Uterus (tissue), 4 donors: Measurements from ENCODE around the gene SHROOM3. TPM values are rescaled to one million over a fixed set of nuclear protein-coding genes. Genes with fewer than 3 reads are reported as not detected.
A peak's percentile ranks its signal among the peaks of the same experiment; 100 is the strongest.
"Not testable (repeated sequence)": the region's sequence is repeated elsewhere in the genome, so short reads cannot be mapped to it uniquely, and the experiment has no call there.

Experiments used
- DNase-seq, 2 donors: peaks; one replicate each; pipeline ENCODE4 v3.0.0-alpha.2; 2019 to 2020
- H3K27ac ChIP-seq, 2 donors: fragments of 200-600 bp; sonication (generic); 1 replicate in 1 of 2; 2 replicates in 1 of 2; pipeline ENCODE4 v1.5.1; 2016 to 2018
- H3K27me3 ChIP-seq, 2 donors: fragments of 200-600 bp; sonication (generic); one replicate each; pipeline ENCODE4 v1.5.1; 2018 to 2019; ENCODE audit warnings: control low read depth in 1 of 2
- H3K36me3 ChIP-seq, 2 donors: fragments of 200-600 bp; sonication (generic); one replicate each; pipeline ENCODE4 v1.5.1; 2019; ENCODE audit warnings: control low read depth in 1 of 2
- H3K4me1 ChIP-seq, 2 donors: fragments of 200-600 bp; sonication (generic); one replicate each; pipeline ENCODE4 v1.5.1; 2018 to 2019; ENCODE audit warnings: control low read depth in 1 of 2
- H3K4me3 ChIP-seq, 2 donors: fragments of 200-600 bp; sonication (generic); 1 replicate in 1 of 2; 2 replicates in 1 of 2; pipeline ENCODE4 v1.5.1; 2018 to 2019; ENCODE audit warnings: mild to moderate bottlenecking in 1 of 2
- H3K9me3 ChIP-seq, 2 donors: fragments of 200-600 bp; sonication (generic); one replicate each; pipeline ENCODE4 v1.5.1; 2019; ENCODE audit warnings: control low read depth in 1 of 2
- POLR2A ChIP-seq, 2 donors: fragments of 450-650 bp; IDR thresholded peaks; one replicate each; pipeline ENCODE4 v1.6.1; 2016; ENCODE audit warnings: antibody characterized with exemption in 2 of 2, mild to moderate bottlenecking in 1 of 2, moderate library complexity in 1 of 2
- intact Hi-C: fragments of 100-400 bp; cut with DNase I; formaldehyde crosslinking; loops from one replicate; pipeline ENCODE4 v1.15.1; 2023; ENCODE audit warnings: low total_unique reads
- total RNA-seq, 4 donors: library from RNA; depleted of rRNA in 3 of 4; stranded (reverse); fragments of >200 nt in 3 of 4; gene quantifications; one replicate each; pipeline versions ENCODE4 v1.1.0 to v1.2.4, GENCODE V29; 2014 to 2023
- TF ChIP-seq, protein P1 (sequence below), 4 experiments: fragments of 200-600 bp in 2 of 4; fragments of 450-650 bp in 2 of 4; sonication (generic) in 2 of 4; IDR thresholded peaks; one replicate each; pipeline ENCODE4 v1.5.1; 2016 to 2019; ENCODE audit warnings: antibody characterized with exemption in 4 of 4, mild to moderate bottlenecking in 2 of 4, moderate library complexity in 1 of 4
- donor health status: DM: yes; HTN: yes; CAD: no.

SHROOM3 gene
- total RNA-seq, 4 donors from 2014 or later = 1.5 to 24.1 (median 3.4) TPM

DNA sequence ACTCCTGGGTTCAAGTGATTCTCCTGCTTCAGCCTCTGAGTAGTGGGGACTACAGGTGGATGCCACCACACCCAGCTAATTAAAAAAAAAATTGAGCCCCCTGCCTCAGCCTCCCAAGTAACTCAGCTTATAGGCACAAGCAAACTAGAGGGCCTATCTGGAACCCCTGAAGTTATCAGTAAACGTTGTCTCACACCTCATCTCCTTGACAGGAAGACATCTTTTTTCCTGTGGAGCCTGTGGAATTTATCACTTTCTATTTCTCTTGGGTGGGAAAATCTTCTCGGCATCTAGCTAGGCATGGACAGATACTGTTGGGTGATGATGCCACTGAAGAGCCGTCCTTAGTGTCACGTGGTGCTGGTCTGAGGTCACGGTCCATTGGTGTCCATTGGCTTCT is 291.6 kb downstream of the SHROOM3 start:
- Histone ChIP-seq H3K4me3 (no peak overlapping the region), H3K4me1 (no peaks in the 10 kb centered on the region), H3K36me3 (no peaks in the 10 kb centered on the region), H3K9me3 (no peaks in the 10 kb centered on the region), H3K27ac (no peak overlapping the region), H3K27me3 (no peaks in the 10 kb centered on the region)
- intact Hi-C loops = no loop called here
- TF ChIP-seq, protein P1, sequence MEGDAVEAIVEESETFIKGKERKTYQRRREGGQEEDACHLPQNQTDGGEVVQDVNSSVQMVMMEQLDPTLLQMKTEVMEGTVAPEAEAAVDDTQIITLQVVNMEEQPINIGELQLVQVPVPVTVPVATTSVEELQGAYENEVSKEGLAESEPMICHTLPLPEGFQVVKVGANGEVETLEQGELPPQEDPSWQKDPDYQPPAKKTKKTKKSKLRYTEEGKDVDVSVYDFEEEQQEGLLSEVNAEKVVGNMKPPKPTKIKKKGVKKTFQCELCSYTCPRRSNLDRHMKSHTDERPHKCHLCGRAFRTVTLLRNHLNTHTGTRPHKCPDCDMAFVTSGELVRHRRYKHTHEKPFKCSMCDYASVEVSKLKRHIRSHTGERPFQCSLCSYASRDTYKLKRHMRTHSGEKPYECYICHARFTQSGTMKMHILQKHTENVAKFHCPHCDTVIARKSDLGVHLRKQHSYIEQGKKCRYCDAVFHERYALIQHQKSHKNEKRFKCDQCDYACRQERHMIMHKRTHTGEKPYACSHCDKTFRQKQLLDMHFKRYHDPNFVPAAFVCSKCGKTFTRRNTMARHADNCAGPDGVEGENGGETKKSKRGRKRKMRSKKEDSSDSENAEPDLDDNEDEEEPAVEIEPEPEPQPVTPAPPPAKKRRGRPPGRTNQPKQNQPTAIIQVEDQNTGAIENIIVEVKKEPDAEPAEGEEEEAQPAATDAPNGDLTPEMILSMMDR (IDR thresholded peaks at IDR 0.05) = no peak
- no peak for TF ChIP-seq POLR2A (IDR thresholded peaks at IDR 0.05)
- no peak for DNase-seq

DNA sequence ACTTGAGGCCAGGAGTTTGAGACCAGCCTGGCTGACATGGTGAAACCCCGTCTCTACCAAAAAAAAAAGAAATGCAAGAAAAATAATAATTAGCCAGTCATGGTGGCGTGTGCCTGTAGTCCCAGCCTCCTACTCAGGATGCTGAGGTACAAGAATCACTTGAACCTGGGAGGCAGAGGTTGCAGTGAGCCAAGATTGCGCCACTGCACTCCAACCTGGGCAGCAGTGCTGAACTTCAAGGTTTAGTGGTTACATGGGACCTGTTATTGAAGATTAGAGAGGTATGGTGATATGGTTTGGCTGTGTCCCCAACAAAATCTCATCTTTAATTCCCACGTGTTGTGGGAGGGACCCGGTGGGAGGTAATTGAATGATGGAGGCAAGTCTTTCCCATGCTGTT is 292.9 kb downstream of the SHROOM3 start:
- H3K4me1 ChIP-seq, H3K9me3 ChIP-seq, H3K4me3 ChIP-seq, DNase-seq, H3K27me3 ChIP-seq, H3K27ac ChIP-seq, H3K36me3 ChIP-seq, intact Hi-C loops: not testable (repeated sequence)

DNA sequence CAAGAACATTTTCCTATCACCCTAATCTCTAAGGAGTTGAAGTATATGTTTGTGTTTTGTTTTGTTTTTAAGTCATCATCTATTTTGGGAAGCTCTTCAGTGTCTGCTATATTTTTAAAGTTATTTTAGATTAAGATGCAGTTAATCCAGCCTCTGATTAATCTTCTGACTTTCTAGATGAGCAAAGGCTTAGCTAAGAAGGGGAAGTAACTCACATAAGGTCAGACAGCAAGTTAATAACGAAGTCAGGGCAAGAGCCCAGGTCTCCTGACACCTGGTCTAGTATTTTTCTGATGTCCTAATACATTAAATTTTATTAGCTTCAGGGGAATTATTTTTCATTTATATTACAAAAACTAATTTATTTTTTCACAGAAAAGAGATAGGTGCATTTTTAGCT is 294.4 kb downstream of the SHROOM3 start:
- Histone ChIP-seq H3K27me3 (no peaks in the 10 kb centered on the region), H3K27ac (peak overlapping the region; percentile 46 to 56), H3K36me3 (no peaks in the 10 kb centered on the region), H3K4me1 (no peaks in the 10 kb centered on the region), H3K9me3 (no peaks in the 10 kb centered on the region), H3K4me3 (no peak overlapping the region)
- no peak for DNase-seq
- no peak for TF ChIP-seq POLR2A (IDR thresholded peaks at IDR 0.05)
- TF ChIP-seq, protein P1 (IDR thresholded peaks at IDR 0.05) = no peak
- intact Hi-C loops = no loop called here

DNA sequence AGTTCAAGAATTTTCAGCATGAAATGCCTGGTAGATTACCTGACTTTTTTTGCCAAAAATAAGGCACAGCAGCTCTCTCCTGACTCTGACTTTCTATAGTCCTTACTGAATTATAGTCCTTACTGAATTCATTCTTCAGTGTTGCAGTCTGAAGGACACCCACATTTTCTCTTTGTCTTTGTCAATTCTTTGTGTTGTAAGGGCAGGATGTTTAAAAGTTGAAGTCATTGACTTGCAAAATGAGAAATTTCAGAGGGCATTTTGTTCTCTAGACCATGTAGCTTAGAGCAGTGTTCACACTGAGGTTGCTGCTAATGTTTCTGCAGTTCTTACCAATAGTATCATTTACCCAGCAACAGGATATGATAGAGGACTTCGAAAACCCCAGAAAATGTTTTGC is 295.0 kb downstream of the SHROOM3 start:
- no peak overlapping the region for H3K4me3 ChIP-seq
- DNase-seq = no peak
- H3K27ac ChIP-seq = peak overlapping the region; percentile 51 to 56
- no peaks in the 10 kb centered on the region for H3K36me3 ChIP-seq
- intact Hi-C loops = no loop called here
- no peaks in the 10 kb centered on the region for H3K27me3 ChIP-seq
- TF ChIP-seq POLR2A (IDR thresholded peaks at IDR 0.05) = no peak
- TF ChIP-seq, protein P1 (IDR thresholded peaks at IDR 0.05) = no peak
- H3K4me1 ChIP-seq = no peaks in the 10 kb centered on the region
- no peaks in the 10 kb centered on the region for H3K9me3 ChIP-seq

DNA sequence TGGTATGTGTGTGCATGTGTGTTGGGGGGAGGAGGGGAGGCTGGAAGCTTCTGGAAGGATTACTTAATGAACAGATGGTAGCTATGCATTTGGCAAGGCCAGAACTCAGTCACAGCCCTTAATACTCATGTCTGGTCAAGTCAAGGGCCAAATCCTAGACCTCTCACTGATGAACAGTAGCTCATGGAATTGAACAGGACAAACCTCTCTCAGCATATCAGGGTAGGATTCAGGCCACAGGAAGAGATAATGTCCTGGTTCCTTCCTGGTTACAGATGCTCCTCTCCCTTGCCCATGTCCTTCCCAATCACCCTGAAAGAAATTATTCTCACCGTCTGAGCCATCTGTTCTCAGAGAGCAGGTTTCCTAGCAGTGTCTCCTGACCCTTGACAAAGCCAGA is 297.2 kb downstream of the SHROOM3 start:
- H3K4me1 ChIP-seq = peaks cover 0 to under 1% of the 10 kb centered on the region in 2 donors
- H3K9me3 ChIP-seq = no peaks in the 10 kb centered on the region
- DNase-seq = no peak
- H3K27ac ChIP-seq = no peak overlapping the region
- no peaks in the 10 kb centered on the region for H3K36me3 ChIP-seq
- intact Hi-C loops = no loop called here
- no peak overlapping the region for H3K4me3 ChIP-seq
- TF ChIP-seq, protein P1 (IDR thresholded peaks at IDR 0.05) = no peak
- no peak for TF ChIP-seq POLR2A (IDR thresholded peaks at IDR 0.05)
- no peaks in the 10 kb centered on the region for H3K27me3 ChIP-seq
